ENCODE data around the gene KRT34. TPM values are rescaled to one million over a fixed set of nuclear protein-coding genes. Genes with fewer than 3 reads are reported as not detected.
"Not testable (repeated sequence)": the region's sequence is repeated elsewhere in the genome, so short reads cannot be mapped to it uniquely, and the experiment has no call there.

KRT34 gene
- not detected for total RNA-seq
- long read RNA-seq, result 0 reads

GRCh38 chr17:41381943-41382342 is at the start of gene KRT34:
KRT34 (minus strand) TSS chr17:41382306; CDS start chr17:41382246, 60 bp downstream.
- DNase-seq (ENCODE audit: low spot score); intact Hi-C loops (cut with DNase I): not testable (repeated sequence)

DNA sequence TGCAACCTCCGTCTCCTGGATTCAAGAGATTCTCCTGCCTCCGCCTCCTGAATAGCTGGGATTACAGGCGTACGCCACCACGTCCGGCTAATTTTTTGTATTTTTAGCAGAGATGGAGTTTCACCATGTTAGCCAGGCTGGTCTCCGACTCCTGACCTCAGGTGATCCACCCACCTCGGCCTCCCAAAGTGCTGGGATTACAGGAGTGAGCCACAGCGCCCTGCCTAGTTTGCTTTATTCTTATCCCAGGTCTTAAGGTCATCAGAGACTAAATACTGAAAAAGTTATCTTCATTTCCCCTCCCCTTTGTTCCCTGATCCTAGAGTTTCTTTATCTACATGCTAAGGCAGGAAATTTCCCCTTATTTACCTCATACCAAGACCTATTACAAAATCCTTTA is 48.3 kb upstream of the KRT34 start:
- DNase-seq (ENCODE audit: low spot score); intact Hi-C loops (cut with DNase I): not testable (repeated sequence)

- intact Hi-C loops (cut with DNase I), result no loop called here
- DNase-seq (ENCODE audit: low spot score), result no peak
These were observed 47.6 kb upstream of the KRT34 start for GRCh38 chr17:41429667-41430066.

GRCh38 chr17:41428591-41429291 is 46.6 kb upstream of the KRT34 start:
- intact Hi-C loops (cut with DNase I), result no loop called here
- no peak for DNase-seq (ENCODE audit: low spot score)

GRCh38 chr17:41424111-41424635 is 42.1 kb upstream of the KRT34 start, which contains the start of gene KRT37:
KRT37 (minus strand) TSS chr17:41424585; CDS start chr17:41424523, 62 bp downstream.
- intact Hi-C loops (cut with DNase I), result no loop called here

DNA sequence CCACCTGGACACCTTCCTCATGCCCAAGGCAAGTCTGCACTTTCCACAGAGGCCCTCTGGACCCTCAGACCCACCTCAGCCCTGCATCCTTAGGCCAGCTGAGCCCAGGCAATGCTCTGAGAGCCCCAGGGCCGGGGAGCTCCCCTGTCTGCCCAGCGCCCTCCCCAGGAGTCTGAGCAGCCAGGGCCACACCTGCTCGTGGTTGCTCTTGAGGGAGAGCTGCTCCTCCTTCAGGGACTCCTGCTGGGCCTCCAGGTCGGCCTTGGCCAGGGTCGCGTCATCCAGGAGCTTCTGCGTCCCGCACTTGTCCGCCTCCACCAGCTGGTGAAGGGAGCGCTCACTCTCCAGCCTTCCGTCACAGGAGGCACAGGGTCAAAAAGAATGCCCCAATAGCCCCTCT is 40.5 kb upstream of the KRT34 start:
- intact Hi-C loops (cut with DNase I); DNase-seq (ENCODE audit: low spot score): not testable (repeated sequence)

More at GRCh38 chr17:41424111-41424635, 42.1 kb upstream of the KRT34 start, which contains the start of gene KRT37:
- DNase-seq (ENCODE audit: low spot score), result no peak

DNA sequence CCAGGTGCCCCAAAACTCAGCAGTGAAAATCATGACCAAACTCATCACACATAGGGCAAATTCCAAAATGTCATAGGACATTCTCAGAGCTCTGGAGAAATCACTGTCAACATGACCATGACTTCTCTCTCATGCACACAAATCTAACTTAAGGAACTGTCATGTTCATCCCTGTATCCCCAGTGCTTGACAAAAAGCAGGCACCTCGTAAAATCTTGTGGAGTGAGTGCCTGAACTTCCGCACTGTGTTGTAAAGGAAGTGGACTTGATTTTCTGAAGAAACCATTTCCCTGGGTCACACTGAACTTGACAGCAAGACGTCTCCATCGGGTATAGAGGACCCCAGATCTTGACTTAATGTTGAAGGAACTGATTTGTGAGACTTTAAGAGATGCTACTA is 39.5 kb upstream of the KRT34 start:
- DNase-seq (ENCODE audit: low spot score), result no peak
- intact Hi-C loops (cut with DNase I), result no loop called here

DNA sequence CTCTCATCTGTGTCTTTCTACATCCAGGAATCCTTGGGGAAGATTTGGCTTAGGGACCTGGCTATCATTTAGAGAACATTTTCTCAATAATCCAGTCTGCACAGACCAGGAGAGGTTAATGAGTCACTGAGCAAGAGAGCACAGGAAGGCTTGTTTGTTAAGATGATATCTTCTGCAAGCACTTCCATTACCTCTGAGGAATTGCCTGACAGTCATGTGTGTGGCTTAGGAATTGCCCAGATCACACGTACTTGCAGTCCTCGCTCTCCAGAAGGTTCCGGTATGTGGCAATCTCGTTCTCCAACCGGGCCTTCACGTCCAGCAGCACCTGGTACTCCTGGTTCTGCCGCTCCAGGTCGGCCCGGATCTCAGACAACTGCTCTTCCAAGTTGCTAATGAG is 39.0 kb upstream of the KRT34 start:
- intact Hi-C loops (cut with DNase I), result no loop called here
- DNase-seq (ENCODE audit: low spot score), result no peak

DNA sequence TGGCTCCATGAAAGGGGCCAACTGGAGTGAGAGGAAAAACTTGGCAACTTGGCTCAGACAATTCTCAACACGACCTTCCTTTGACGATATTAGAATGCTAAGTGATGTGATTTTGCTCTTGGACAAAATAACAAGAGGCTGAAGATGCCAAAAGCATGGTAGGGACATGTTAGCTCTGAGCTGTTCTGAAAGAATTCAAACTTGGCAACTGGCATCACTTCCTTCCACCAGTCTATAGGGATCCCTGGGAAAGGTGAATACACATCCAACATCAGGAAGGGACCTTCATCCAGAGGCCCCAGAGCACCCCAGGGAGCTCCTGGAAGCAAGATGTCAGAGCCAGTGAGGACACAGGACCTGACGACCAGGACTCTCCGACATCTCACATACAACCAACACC is 38.0 kb upstream of the KRT34 start:
- no peak for DNase-seq (ENCODE audit: low spot score)
- intact Hi-C loops (cut with DNase I), result no loop called here

DNA sequence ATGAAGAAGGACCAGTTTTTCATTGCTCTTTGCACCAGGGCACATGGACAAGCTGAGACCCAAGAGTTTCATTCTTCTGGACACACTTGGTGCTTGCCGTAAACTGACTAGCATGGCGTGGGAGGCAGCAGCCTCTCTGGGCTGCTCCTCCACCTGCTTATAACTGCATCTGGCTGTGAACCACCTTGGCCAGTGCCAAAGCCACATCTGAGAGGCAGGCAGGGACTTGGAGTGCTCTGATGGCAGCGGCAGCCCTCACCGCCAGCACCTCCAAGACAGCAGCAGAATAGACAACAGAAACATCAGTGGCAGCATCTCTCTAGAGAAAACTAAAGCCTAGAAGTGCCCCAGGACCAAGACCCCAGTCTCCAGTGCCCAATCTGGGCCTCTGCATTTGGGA is 37.6 kb upstream of the KRT34 start:
- DNase-seq (ENCODE audit: low spot score), result no peak
- intact Hi-C loops (cut with DNase I), result no loop called here

GRCh38 chr17:41418116-41418860 is 36.2 kb upstream of the KRT34 start:
- DNase-seq (ENCODE audit: low spot score), result no peak
- intact Hi-C loops (cut with DNase I), result no loop called here

DNA sequence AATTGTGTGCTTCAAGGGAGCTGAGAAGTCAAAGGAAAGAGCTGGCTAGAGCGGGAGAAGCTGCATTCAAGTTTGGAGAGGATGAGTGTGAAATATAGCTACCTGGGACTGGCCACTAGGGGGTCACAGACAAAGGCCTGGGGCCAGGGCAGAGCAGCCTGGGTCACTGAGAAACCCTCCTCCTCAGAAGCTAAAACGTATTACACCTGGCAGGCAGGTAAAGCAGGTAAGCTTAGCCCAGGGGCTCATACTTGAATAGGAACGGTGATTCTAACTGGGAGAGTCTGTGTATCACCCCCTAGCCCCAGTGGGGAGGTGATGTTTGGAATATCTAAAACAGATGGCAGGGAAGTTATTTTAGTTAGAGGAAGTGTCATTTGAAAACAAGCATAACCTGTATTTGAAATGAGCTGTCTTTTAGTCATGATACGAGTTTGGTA is 35.5 kb upstream of the KRT34 start:
- intact Hi-C loops (cut with DNase I), result no loop called here

GRCh38 chr17:41417127-41417526 is 35.0 kb upstream of the KRT34 start:
- no peak for DNase-seq (ENCODE audit: low spot score)
- intact Hi-C loops (cut with DNase I), result no loop called here

More for the DNA sequence above, 35.5 kb upstream of the KRT34 start:
- no peak for DNase-seq (ENCODE audit: low spot score)

- intact Hi-C loops (cut with DNase I), result no loop called here
- DNase-seq (ENCODE audit: low spot score), result no peak
These were observed 34.4 kb upstream of the KRT34 start for GRCh38 chr17:41416479-41416878.

GRCh38 chr17:41415833-41416335 is 33.8 kb upstream of the KRT34 start:
- no peak for DNase-seq (ENCODE audit: low spot score)
- intact Hi-C loops (cut with DNase I), result no loop called here

- no peak for DNase-seq (ENCODE audit: low spot score)
- intact Hi-C loops (cut with DNase I), result no loop called here
These were observed 33.3 kb upstream of the KRT34 start for GRCh38 chr17:41415411-41415810.

GRCh38 chr17:41413982-41414381 is 31.9 kb upstream of the KRT34 start:
- intact Hi-C loops (cut with DNase I), result no loop called here

GRCh38 chr17:41413353-41413957 is 31.3 kb upstream of the KRT34 start:
- intact Hi-C loops (cut with DNase I), result no loop called here
- no peak for DNase-seq (ENCODE audit: low spot score)

More at GRCh38 chr17:41413982-41414381, 31.9 kb upstream of the KRT34 start:
- no peak for DNase-seq (ENCODE audit: low spot score)

GRCh38 chr17:41411072-41411840 is 29.1 kb upstream of the KRT34 start:
- no peak for DNase-seq (ENCODE audit: low spot score)
- intact Hi-C loops (cut with DNase I), result no loop called here
